Neural cell (in vitro differentiated cells): ENCODE measurements around the gene LRRC4.

Source experiments
- EP300 ChIP-seq: fragments of 450-650 bp; conservative IDR thresholded peaks from 2 replicates; pipeline ENCODE4 v1.6.1; 2014; ENCODE audit warnings: antibody characterized with exemption, mild to moderate bottlenecking, moderate library complexity; ENCODE audit not compliant: poor library complexity, severe bottlenecking
- REST ChIP-seq: IDR thresholded peaks from 2 replicates; pipeline ENCODE4 v1.6.1; 2012; ENCODE audit warnings: borderline replicate concordance
- TF ChIP-seq, protein P1 (sequence below): fragments of 450-650 bp; IDR thresholded peaks from 2 replicates; pipeline ENCODE4 v1.5.1; 2014; ENCODE audit warnings: antibody characterized with exemption, mild to moderate bottlenecking, moderate library complexity; ENCODE audit not compliant: poor library complexity, severe bottlenecking

GRCh38 chr7:128026551-128026950, 4.7 kb downstream of the LRRC4 start:
- TF ChIP-seq, protein P1, sequence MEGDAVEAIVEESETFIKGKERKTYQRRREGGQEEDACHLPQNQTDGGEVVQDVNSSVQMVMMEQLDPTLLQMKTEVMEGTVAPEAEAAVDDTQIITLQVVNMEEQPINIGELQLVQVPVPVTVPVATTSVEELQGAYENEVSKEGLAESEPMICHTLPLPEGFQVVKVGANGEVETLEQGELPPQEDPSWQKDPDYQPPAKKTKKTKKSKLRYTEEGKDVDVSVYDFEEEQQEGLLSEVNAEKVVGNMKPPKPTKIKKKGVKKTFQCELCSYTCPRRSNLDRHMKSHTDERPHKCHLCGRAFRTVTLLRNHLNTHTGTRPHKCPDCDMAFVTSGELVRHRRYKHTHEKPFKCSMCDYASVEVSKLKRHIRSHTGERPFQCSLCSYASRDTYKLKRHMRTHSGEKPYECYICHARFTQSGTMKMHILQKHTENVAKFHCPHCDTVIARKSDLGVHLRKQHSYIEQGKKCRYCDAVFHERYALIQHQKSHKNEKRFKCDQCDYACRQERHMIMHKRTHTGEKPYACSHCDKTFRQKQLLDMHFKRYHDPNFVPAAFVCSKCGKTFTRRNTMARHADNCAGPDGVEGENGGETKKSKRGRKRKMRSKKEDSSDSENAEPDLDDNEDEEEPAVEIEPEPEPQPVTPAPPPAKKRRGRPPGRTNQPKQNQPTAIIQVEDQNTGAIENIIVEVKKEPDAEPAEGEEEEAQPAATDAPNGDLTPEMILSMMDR = no peak
- TF ChIP-seq EP300 = no peak
- no peak for TF ChIP-seq REST
